Endodermal cell (in vitro differentiated cells): ENCODE measurements around the gene PHOSPHO1. TPM values are rescaled to one million over a fixed set of nuclear protein-coding genes. Genes with fewer than 3 reads are reported as not detected.

Source experiments
- DNase-seq: peaks from one replicate; pipeline ENCODE4 v3.0.0-alpha.2; 2017
- H3K27ac ChIP-seq: 2 replicates; pipeline ENCODE4 v1.5.1; 2013; ENCODE audit warnings: mild to moderate bottlenecking, low read depth, low read length, moderate library complexity
- H3K27me3 ChIP-seq: 2 replicates; pipeline ENCODE4 v1.6.1; 2013; ENCODE audit warnings: mild to moderate bottlenecking, low read length, moderate library complexity; ENCODE audit not compliant: insufficient read depth, control insufficient read depth, poor library complexity, severe bottlenecking
- H3K36me3 ChIP-seq: 2 replicates; pipeline ENCODE4 v1.7.0; 2013; ENCODE audit warnings: mild to moderate bottlenecking, low read length, moderate library complexity; ENCODE audit not compliant: control insufficient read depth, insufficient read depth
- H3K4me1 ChIP-seq: one replicate; pipeline ENCODE4 v1.7.0; 2013; ENCODE audit warnings: low read length; ENCODE audit not compliant: control insufficient read depth, insufficient read depth
- H3K4me3 ChIP-seq: 2 replicates; pipeline ENCODE4 v1.5.1; 2013; ENCODE audit warnings: mild to moderate bottlenecking, low read length, moderate library complexity
- H3K9ac ChIP-seq: 2 replicates; pipeline ENCODE4 v1.6.1; 2013; ENCODE audit warnings: mild to moderate bottlenecking, low read length, moderate library complexity; ENCODE audit not compliant: poor library complexity, severe bottlenecking; ENCODE audit errors: extremely low read depth
- H3K9me3 ChIP-seq: 2 replicates; pipeline ENCODE4 v1.6.1; 2013; ENCODE audit warnings: mild to moderate bottlenecking, low read length, moderate library complexity; ENCODE audit not compliant: control insufficient read depth
- H3K27ac Mint-ChIP-seq: 2 replicates; pipeline ENCODE4 v1.8.0; 2020; ENCODE audit warnings: mixed read lengths
- H3K27me3 Mint-ChIP-seq: 2 replicates; pipeline ENCODE4 v1.8.0; 2021; ENCODE audit warnings: mild to moderate bottlenecking, mixed read lengths; ENCODE audit not compliant: insufficient read depth
- H3K36me3 Mint-ChIP-seq: 2 replicates; pipeline ENCODE4 v1.8.0; 2020; ENCODE audit warnings: low read depth, mixed read lengths
- H3K4me1 Mint-ChIP-seq: 2 replicates; pipeline ENCODE4 v1.8.0; 2020; ENCODE audit warnings: mixed read lengths
- H3K4me3 Mint-ChIP-seq: 2 replicates; pipeline ENCODE4 v1.8.0; 2020; ENCODE audit warnings: mild to moderate bottlenecking, moderate library complexity, mixed read lengths
- H3K9me3 Mint-ChIP-seq: 2 replicates; pipeline ENCODE4 v1.8.0; 2020; ENCODE audit warnings: mild to moderate bottlenecking, mixed read lengths
- WGBS, 2 experiments: methylation state at CpG; one replicate each; pipeline versions ENCODE4 v1.1.5 to v1.1.7; 2013; ENCODE audit warnings: missing lambda C conversion rate in 2 of 2, mixed read lengths in 1 of 2; ENCODE audit not compliant: insufficient coverage in 1 of 2, insufficient read length in 1 of 2; 5-methylcytosine and 5-hydroxymethylcytosine counted together
- total RNA-seq, 2 donors: library from RNA; stranded (reverse); fragmentation: NEBNext Ultra II Directional in 1 of 2; extraction: Animal tissue kit (Norgen Biotek cat#: 25700) in 1 of 2; gene quantifications; 2 replicates in 1 of 2; 3 replicates in 1 of 2; pipeline ENCODE4 v1.2.1, GENCODE V29; 2021
- TF ChIP-seq, protein P1 (sequence below): fragments of 200-600 bp; sonication (generic); conservative IDR thresholded peaks from 2 replicates; pipeline ENCODE4 v1.5.0; 2021; ENCODE audit warnings: antibody characterized with exemption, mild to moderate bottlenecking

PHOSPHO1 gene
- total RNA-seq, 2 donors from 2014 or later = 0.82 to 1.3 TPM

DNA sequence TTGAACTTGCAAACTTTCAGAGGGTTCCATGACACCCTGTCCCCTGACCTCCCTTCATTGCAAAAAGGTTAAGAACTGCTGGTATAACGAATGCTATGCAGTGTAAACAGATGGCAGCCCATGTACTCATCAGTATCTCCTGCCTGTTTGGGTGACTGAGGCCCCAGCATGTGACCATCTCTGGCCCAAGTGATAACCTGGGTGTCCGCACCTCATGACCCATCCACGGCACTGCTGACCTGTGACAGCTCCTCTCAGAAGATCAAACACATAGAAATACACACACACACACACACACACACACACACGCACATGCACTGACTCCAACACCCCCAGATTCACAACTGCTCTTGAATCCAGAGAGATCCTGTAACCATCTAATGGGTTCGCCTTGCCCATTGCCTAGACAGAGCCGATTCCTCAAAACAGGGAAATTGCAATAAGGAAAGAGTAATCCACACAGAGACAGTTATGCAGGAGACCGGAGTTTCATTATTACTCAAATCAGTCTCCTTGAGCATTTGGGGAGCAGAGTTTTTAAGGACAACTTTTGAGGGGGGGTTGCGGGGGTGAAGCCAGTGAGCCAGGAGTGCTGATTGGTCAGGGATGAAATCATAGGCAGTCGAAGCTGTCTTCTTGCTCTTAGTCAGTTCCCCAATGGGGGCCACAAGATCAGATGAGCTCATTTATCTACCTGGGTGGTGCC, 11.3 kb upstream of the PHOSPHO1 start:
- Histone ChIP-seq H3K27ac (no peak overlapping the region), H3K27me3 (no peaks in the 10 kb centered on the region), H3K4me1 (no peaks in the 10 kb centered on the region), H3K9ac (no peak overlapping the region), H3K9me3 (no peaks in the 10 kb centered on the region), H3K36me3 (no peaks in the 10 kb centered on the region), H3K4me3 (no peak overlapping the region)
- Mint-ChIP-seq H3K4me3 (no peak overlapping the region), H3K36me3 (no peaks in the 10 kb centered on the region), H3K27me3 (no peaks in the 10 kb centered on the region), H3K9me3 (no peaks in the 10 kb centered on the region), H3K4me1 (peaks cover under 1% of the 10 kb centered on the region), H3K27ac (no peak overlapping the region)
- no peak for DNase-seq
- WGBS, 2 experiments = 93 to 95% methylated on average over 5 to 9 of the region's 9 CpGs
- TF ChIP-seq, protein P1, sequence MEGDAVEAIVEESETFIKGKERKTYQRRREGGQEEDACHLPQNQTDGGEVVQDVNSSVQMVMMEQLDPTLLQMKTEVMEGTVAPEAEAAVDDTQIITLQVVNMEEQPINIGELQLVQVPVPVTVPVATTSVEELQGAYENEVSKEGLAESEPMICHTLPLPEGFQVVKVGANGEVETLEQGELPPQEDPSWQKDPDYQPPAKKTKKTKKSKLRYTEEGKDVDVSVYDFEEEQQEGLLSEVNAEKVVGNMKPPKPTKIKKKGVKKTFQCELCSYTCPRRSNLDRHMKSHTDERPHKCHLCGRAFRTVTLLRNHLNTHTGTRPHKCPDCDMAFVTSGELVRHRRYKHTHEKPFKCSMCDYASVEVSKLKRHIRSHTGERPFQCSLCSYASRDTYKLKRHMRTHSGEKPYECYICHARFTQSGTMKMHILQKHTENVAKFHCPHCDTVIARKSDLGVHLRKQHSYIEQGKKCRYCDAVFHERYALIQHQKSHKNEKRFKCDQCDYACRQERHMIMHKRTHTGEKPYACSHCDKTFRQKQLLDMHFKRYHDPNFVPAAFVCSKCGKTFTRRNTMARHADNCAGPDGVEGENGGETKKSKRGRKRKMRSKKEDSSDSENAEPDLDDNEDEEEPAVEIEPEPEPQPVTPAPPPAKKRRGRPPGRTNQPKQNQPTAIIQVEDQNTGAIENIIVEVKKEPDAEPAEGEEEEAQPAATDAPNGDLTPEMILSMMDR = no peak

DNA sequence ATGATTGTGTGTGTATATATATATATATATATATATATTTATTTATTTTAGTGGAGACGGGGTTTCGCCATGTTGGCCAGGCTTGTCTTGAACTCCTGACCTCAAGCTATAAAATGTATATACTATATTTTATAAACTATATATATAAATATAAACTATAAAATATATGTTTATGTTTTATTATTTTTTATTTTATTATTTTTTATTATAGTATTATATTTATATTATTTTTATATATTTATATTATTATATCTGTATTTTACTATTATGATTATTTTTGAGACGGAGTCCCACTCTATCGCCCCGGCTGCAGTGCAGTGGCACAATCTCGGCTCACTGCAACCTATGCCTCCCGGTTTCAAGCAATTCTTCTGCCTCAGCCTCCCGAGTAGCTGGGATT, 10.5 kb upstream of the PHOSPHO1 start:
- whole genome bisulfite sequencing, 2 experiments = 94 to 97% methylated on average over 6 of the region's 8 CpGs
- Mint-ChIP-seq H3K27me3 (no peaks in the 10 kb centered on the region), H3K36me3 (no peaks in the 10 kb centered on the region), H3K4me1 (peaks cover 1% of the 10 kb centered on the region), H3K4me3 (no peak overlapping the region), H3K27ac (no peak overlapping the region), H3K9me3 (no peaks in the 10 kb centered on the region)
- H3K36me3 ChIP-seq = no peaks in the 10 kb centered on the region
- H3K27ac ChIP-seq = no peak overlapping the region
- H3K27me3 ChIP-seq = no peaks in the 10 kb centered on the region
- no peaks in the 10 kb centered on the region for H3K4me1 ChIP-seq
- H3K9ac ChIP-seq = no peak overlapping the region
- no peaks in the 10 kb centered on the region for H3K9me3 ChIP-seq
- no peak overlapping the region for H3K4me3 ChIP-seq
- TF ChIP-seq, protein P1 = no peak
- no peak for DNase-seq

DNA sequence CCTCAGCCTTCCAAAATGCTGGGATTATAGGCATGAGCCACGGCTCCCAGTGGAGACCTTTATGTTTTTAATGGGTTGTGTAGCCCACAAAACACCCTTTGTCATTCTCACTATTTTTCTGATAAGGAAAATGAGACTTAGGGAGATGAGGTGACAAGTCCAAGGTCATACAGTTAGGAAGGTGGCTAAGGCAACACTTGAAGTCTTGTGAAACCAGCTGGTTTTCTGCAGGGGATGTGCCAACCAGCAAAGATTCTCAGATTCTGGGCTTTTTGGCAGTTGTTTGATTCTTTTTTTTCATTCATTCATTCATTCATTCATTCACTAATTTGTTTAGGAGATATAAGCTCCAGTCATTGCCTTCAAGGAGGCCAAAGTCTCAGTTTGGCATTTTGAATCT, 10.0 kb upstream of the PHOSPHO1 start:
- Histone ChIP-seq H3K27ac (no peak overlapping the region), H3K27me3 (no peaks in the 10 kb centered on the region), H3K4me3 (no peak overlapping the region), H3K4me1 (no peaks in the 10 kb centered on the region), H3K9me3 (no peaks in the 10 kb centered on the region), H3K9ac (no peak overlapping the region), H3K36me3 (no peaks in the 10 kb centered on the region)
- no peak overlapping the region for H3K4me3 Mint-ChIP-seq
- H3K4me1 Mint-ChIP-seq = peaks cover 1% of the 10 kb centered on the region
- no peak overlapping the region for H3K27ac Mint-ChIP-seq
- no peaks in the 10 kb centered on the region for H3K9me3 Mint-ChIP-seq
- H3K27me3 Mint-ChIP-seq = no peaks in the 10 kb centered on the region
- TF ChIP-seq, protein P1 = no peak
- H3K36me3 Mint-ChIP-seq = no peaks in the 10 kb centered on the region
- no peak for DNase-seq
- no CpG with 5 or more reads among the region's 1 CpG for WGBS, 2 experiments
